ENCODE data around the gene ALDH5A1. TPM values are rescaled to one million over a fixed set of nuclear protein-coding genes. Genes with fewer than 3 reads are reported as not detected.

The ALDH5A1 gene
- total RNA-seq, 1 experiment from 2014 or later: 19.1 TPM

- Histone ChIP-seq H3K27ac (no peak overlapping the region), H3K4me1 (replicated peaks; ENCODE audit: insufficient read depth) (peaks cover 9% of the 10 kb centered on the region; the same call in 1 of the 2 replicates), H3K9me3 (ENCODE audit: insufficient read depth, low read depth) (no peaks in the 10 kb centered on the region), H3K4me3 (no peak overlapping the region), H3F3A (ENCODE audit: insufficient read depth, low read depth) (peaks cover 8% of the 10 kb centered on the region), H3K27me3 (ENCODE audit: insufficient read depth, low read depth) (no peaks in the 10 kb centered on the region), H4K20me1 (ENCODE audit: insufficient read depth) (no peaks in the 10 kb centered on the region), H3K36me3 (ENCODE audit: low read depth) (no peaks in the 10 kb centered on the region), H2AFZ (no peak overlapping the region), H3K79me2 (ENCODE audit: low read depth) (no peaks in the 10 kb centered on the region), H3K4me2 (no peak overlapping the region), H3K9me2 (ENCODE audit: insufficient read depth) (no peaks in the 10 kb centered on the region)
- ChIA-PET CTCF (interaction anchor here (0.6 kb wide), 1 partner anchor 25 kb away, joined by 6 read pairs; no protein-coding TSS in a partner anchor), POLR2A (ENCODE audit: unreplicated experiment) (no interaction called here)
- no peak for DNase-seq
- TF ChIP-seq EZH2 (IDR thresholded peaks at IDR 0.05; ENCODE audit: low read depth): no peak
- TF ChIP-seq, protein P1, sequence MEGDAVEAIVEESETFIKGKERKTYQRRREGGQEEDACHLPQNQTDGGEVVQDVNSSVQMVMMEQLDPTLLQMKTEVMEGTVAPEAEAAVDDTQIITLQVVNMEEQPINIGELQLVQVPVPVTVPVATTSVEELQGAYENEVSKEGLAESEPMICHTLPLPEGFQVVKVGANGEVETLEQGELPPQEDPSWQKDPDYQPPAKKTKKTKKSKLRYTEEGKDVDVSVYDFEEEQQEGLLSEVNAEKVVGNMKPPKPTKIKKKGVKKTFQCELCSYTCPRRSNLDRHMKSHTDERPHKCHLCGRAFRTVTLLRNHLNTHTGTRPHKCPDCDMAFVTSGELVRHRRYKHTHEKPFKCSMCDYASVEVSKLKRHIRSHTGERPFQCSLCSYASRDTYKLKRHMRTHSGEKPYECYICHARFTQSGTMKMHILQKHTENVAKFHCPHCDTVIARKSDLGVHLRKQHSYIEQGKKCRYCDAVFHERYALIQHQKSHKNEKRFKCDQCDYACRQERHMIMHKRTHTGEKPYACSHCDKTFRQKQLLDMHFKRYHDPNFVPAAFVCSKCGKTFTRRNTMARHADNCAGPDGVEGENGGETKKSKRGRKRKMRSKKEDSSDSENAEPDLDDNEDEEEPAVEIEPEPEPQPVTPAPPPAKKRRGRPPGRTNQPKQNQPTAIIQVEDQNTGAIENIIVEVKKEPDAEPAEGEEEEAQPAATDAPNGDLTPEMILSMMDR (conservative IDR thresholded peaks at IDR 0.05): no peak
- intact Hi-C loops (cut with micrococcal nuclease; ENCODE audit: unreplicated experiment): no loop called here
- BruUV-seq (replicated peaks): no TSS peak
Measured at GRCh38 chr6:24547243-24547642, 52.5 kb downstream of the ALDH5A1 start.

DNA sequence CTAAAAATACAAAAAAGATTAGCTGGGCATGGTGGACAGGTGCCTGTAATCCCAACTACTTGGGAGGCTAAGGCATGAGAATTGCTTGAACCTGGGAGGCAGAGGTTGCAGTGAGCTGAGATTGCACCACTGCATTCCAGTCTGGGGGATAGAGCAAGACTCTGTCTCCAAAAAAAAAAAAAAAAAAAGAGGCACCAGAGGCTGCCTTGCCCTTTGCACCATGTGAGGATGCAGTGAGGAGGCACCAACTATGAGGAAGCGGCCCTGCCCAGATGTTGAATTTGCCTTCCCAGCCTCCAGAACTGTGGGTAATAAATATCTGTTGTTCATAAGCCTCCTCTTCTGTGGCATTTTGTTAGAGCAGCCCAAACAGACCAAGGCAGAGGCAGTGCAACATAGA is 54.4 kb downstream of the ALDH5A1 start:
- no TSS peak for BruUV-seq (replicated peaks)
- no peak for DNase-seq
- Histone ChIP-seq H3K36me3 (ENCODE audit: low read depth) (no peaks in the 10 kb centered on the region), H3K27me3 (ENCODE audit: insufficient read depth, low read depth) (no peaks in the 10 kb centered on the region), H3K4me2 (no peak overlapping the region), H3K9me2 (ENCODE audit: insufficient read depth) (no peaks in the 10 kb centered on the region), H4K20me1 (ENCODE audit: insufficient read depth) (no peaks in the 10 kb centered on the region), H3K27ac (no peak overlapping the region), H3K9me3 (ENCODE audit: insufficient read depth, low read depth) (no peaks in the 10 kb centered on the region), H3F3A (ENCODE audit: insufficient read depth, low read depth) (peaks cover 8% of the 10 kb centered on the region), H3K4me3 (no peak overlapping the region), H3K79me2 (ENCODE audit: low read depth) (no peaks in the 10 kb centered on the region), H3K4me1 (replicated peaks; ENCODE audit: insufficient read depth) (peaks cover 9% of the 10 kb centered on the region; the same call in 1 of the 2 replicates), H2AFZ (no peak overlapping the region)
- CTCF ChIA-PET: no interaction called here
- intact Hi-C loops (cut with micrococcal nuclease; ENCODE audit: unreplicated experiment): no loop called here
- TF ChIP-seq EZH2 (IDR thresholded peaks at IDR 0.05; ENCODE audit: low read depth): no peak
- TF ChIP-seq, protein P1 (conservative IDR thresholded peaks at IDR 0.05): no peak
- POLR2A ChIA-PET (ENCODE audit: unreplicated experiment): no interaction called here

DNA sequence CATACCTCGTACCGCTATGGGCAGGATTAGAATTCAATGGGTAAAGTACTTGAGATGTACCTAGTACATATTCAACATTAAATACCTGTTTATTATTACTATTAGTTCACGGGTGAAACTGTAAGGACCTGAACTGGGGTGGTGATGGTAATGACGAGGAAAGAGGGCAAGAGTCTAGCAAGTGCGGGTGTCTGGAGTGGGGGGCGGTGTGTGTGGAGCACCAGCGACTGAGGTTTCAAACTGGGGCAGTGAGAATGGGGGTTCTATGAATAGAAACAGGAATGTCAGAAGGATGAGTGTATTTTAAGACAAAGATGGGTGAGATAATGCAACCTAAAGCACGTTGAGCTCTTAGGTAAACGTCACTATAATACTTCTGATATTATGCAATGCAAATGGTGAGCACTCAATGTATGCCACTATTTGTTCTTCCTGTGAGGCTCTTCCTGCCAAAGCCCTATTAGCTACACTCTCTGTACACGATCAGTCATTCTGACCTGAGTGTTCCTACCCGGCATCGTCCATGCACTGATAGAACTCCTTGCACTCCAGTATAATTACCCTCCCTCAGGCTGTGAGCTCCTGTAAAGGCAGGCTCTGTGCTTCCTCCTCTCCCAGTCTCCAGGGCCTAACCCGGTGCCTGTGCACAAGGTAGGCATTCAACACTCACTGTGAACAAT is 55.0 kb downstream of the ALDH5A1 start:
- CTCF ChIA-PET: no interaction called here
- H3K9me3 ChIP-seq (ENCODE audit: insufficient read depth, low read depth): no peaks in the 10 kb centered on the region

More for the DNA sequence above, 55.0 kb downstream of the ALDH5A1 start:
- Histone ChIP-seq H3K79me2 (ENCODE audit: low read depth) (no peaks in the 10 kb centered on the region), H3K27me3 (ENCODE audit: insufficient read depth, low read depth) (no peaks in the 10 kb centered on the region), H4K20me1 (ENCODE audit: insufficient read depth) (no peaks in the 10 kb centered on the region), H3K36me3 (ENCODE audit: low read depth) (no peaks in the 10 kb centered on the region), H3F3A (ENCODE audit: insufficient read depth, low read depth) (peaks cover 8% of the 10 kb centered on the region), H3K4me3 (no peak overlapping the region), H2AFZ (no peak overlapping the region), H3K27ac (no peak overlapping the region), H3K9me2 (ENCODE audit: insufficient read depth) (no peaks in the 10 kb centered on the region), H3K4me1 (replicated peaks; ENCODE audit: insufficient read depth) (peaks cover 11% of the 10 kb centered on the region; the same call in 1 of the 2 replicates), H3K4me2 (no peak overlapping the region)
- intact Hi-C loops (cut with micrococcal nuclease; ENCODE audit: unreplicated experiment): no loop called here
- BruUV-seq (replicated peaks): no TSS peak
- TF ChIP-seq EZH2 (IDR thresholded peaks at IDR 0.05; ENCODE audit: low read depth): no peak
- TF ChIP-seq, protein P1 (conservative IDR thresholded peaks at IDR 0.05): no peak
- POLR2A ChIA-PET (ENCODE audit: unreplicated experiment): no interaction called here
- peak in 1 of 2 experiments; percentile 51 for DNase-seq
